ENCODE results near the gene BLACAT1.
A peak's percentile ranks its signal among the peaks of the same experiment; 100 is the strongest.

Gene BLACAT1

GRCh38 chr1:205455581-205456382 lies at the start of gene BLACAT1:
Gene BLACAT1 (minus strand): TSS chr1:205456045.
- DNase-seq (ENCODE audit: low spot score) = no peak

- DNase-seq (ENCODE audit: low spot score) = no peak
Observed at GRCh38 chr1:205505076-205505729, 49.4 kb upstream of the BLACAT1 start.

GRCh38 chr1:205504311-205505075 lies 48.6 kb upstream of the BLACAT1 start, which contains the start of gene CDK18:
Gene CDK18 (plus strand): TSS chr1:205504669. CDS start chr1:205523168, 18,499 bp downstream.
- DNase-seq (ENCODE audit: low spot score) = peak; percentile 64

GRCh38 chr1:205502992-205503391 lies 47.1 kb upstream of the BLACAT1 start:
- DNase-seq (ENCODE audit: low spot score) = no peak

GRCh38 chr1:205502111-205502810 lies 46.4 kb upstream of the BLACAT1 start:
- no peak for DNase-seq (ENCODE audit: low spot score)

- no peak for DNase-seq (ENCODE audit: low spot score)
Observed at GRCh38 chr1:205500240-205501233, 44.7 kb upstream of the BLACAT1 start.

- DNase-seq (ENCODE audit: low spot score) = no peak
Observed at GRCh38 chr1:205499789-205500188, 43.9 kb upstream of the BLACAT1 start.

- DNase-seq (ENCODE audit: low spot score) = no peak
Observed at GRCh38 chr1:205497351-205497750, 41.5 kb upstream of the BLACAT1 start.

GRCh38 chr1:205496661-205497060 lies 40.8 kb upstream of the BLACAT1 start:
- no peak for DNase-seq (ENCODE audit: low spot score)

- DNase-seq (ENCODE audit: low spot score) = no peak
Observed at GRCh38 chr1:205495237-205495823, 39.5 kb upstream of the BLACAT1 start.

- DNase-seq (ENCODE audit: low spot score) = no peak
Observed at GRCh38 chr1:205494115-205494514, 38.3 kb upstream of the BLACAT1 start.

- peak; percentile 61 for DNase-seq (ENCODE audit: low spot score)
Observed at GRCh38 chr1:205493241-205494085, 37.6 kb upstream of the BLACAT1 start.

GRCh38 chr1:205492774-205493173 lies 36.9 kb upstream of the BLACAT1 start:
- no peak for DNase-seq (ENCODE audit: low spot score)

GRCh38 chr1:205492201-205492667 lies 36.4 kb upstream of the BLACAT1 start:
- no peak for DNase-seq (ENCODE audit: low spot score)

- no peak for DNase-seq (ENCODE audit: low spot score)
Observed at GRCh38 chr1:205491794-205492193, 35.9 kb upstream of the BLACAT1 start.

- peak; percentile 71 for DNase-seq (ENCODE audit: low spot score)
Observed at GRCh38 chr1:205488074-205488723, 32.4 kb upstream of the BLACAT1 start.

GRCh38 chr1:205486258-205486657 lies 30.4 kb upstream of the BLACAT1 start:
- DNase-seq (ENCODE audit: low spot score) = no peak

Measured in SW480 (cell line).